Trophoblast cell (in vitro differentiated cells and primary cell): ENCODE data around the gene TOMM6.
A peak's percentile ranks its signal among the peaks of the same experiment; 100 is the strongest.
"Not testable (repeated sequence)": the region's sequence is repeated elsewhere in the genome, so short reads cannot be mapped to it uniquely, and the experiment has no call there.

Experiments used
- DNase-seq, 2 donors: peaks; one replicate each; pipeline ENCODE4 v3.0.0-alpha.2; 2016
- H2AFZ ChIP-seq: 2 replicates; pipeline ENCODE4 v1.6.1; 2013; ENCODE audit warnings: low read length, moderate library complexity, mild to moderate bottlenecking; ENCODE audit not compliant: insufficient read depth, poor library complexity
- H2AK5ac ChIP-seq: 2 replicates; pipeline ENCODE4 v1.6.1; 2013; ENCODE audit warnings: mild to moderate bottlenecking, low read length
- H2BK120ac ChIP-seq: 2 replicates; pipeline ENCODE4 v1.6.1; 2013; ENCODE audit warnings: low read length, mild to moderate bottlenecking, moderate library complexity; ENCODE audit not compliant: insufficient read depth, poor library complexity
- H2BK12ac ChIP-seq: 2 replicates; pipeline ENCODE4 v1.6.1; 2013; ENCODE audit warnings: mild to moderate bottlenecking, low read length, moderate library complexity
- H2BK5ac ChIP-seq: 2 replicates; pipeline ENCODE4 v1.6.1; 2013; ENCODE audit warnings: low read length, low read depth, moderate library complexity, mild to moderate bottlenecking; ENCODE audit not compliant: poor library complexity
- H3K14ac ChIP-seq: 2 replicates; pipeline ENCODE4 v1.6.1; 2013; ENCODE audit warnings: mild to moderate bottlenecking, low read length
- H3K18ac ChIP-seq: 2 replicates; pipeline ENCODE4 v1.6.1; 2013; ENCODE audit warnings: mild to moderate bottlenecking, low read length
- H3K23ac ChIP-seq: 2 replicates; pipeline ENCODE4 v1.6.1; 2013; ENCODE audit warnings: low read length
- H3K27ac ChIP-seq: 2 replicates; pipeline ENCODE4 v1.5.1; 2013; ENCODE audit warnings: low read depth, mild to moderate bottlenecking, inconsistent platforms, low read length, moderate library complexity
- H3K27me3 ChIP-seq: 2 replicates; pipeline ENCODE4 v1.6.1; 2013; ENCODE audit warnings: inconsistent platforms, mild to moderate bottlenecking, low read length, moderate library complexity; ENCODE audit not compliant: insufficient read depth
- H3K36me3 ChIP-seq, 2 experiments: 1 replicate in 1 of 2; 2 replicates in 1 of 2; pipeline ENCODE4 v1.6.1; 2013; ENCODE audit warnings: low read length in 2 of 2, mild to moderate bottlenecking in 2 of 2, moderate library complexity in 1 of 2; ENCODE audit not compliant: insufficient read depth in 2 of 2, control insufficient read depth in 1 of 2
- H3K4ac ChIP-seq: 2 replicates; pipeline ENCODE4 v1.6.1; 2013; ENCODE audit warnings: low read depth, mild to moderate bottlenecking, low read length, moderate library complexity
- H3K4me1 ChIP-seq, 2 experiments: 1 replicate in 1 of 2; 2 replicates in 1 of 2; pipeline ENCODE4 v1.6.1; 2013; ENCODE audit warnings: low read length in 2 of 2, mild to moderate bottlenecking in 2 of 2, moderate library complexity in 1 of 2; ENCODE audit not compliant: insufficient read depth in 2 of 2, control insufficient read depth in 1 of 2
- H3K4me2 ChIP-seq: 2 replicates; pipeline ENCODE4 v1.6.1; 2013; ENCODE audit warnings: inconsistent platforms, mild to moderate bottlenecking, low read length, moderate library complexity
- H3K4me3 ChIP-seq: 2 replicates; pipeline ENCODE4 v1.5.1; 2013; ENCODE audit warnings: mild to moderate bottlenecking, low read depth, low read length, inconsistent platforms
- H3K79me1 ChIP-seq: one replicate; pipeline ENCODE4 v1.6.1; 2013; ENCODE audit warnings: low read length
- H3K79me2 ChIP-seq: 2 replicates; pipeline ENCODE4 v1.6.1; 2013; ENCODE audit warnings: low read length, mild to moderate bottlenecking; ENCODE audit not compliant: control insufficient read depth, insufficient read depth, poor library complexity
- H3K9ac ChIP-seq: 2 replicates; pipeline ENCODE4 v1.6.1; 2013; ENCODE audit warnings: mild to moderate bottlenecking, low read length
- H3K9me3 ChIP-seq: 2 replicates; pipeline ENCODE4 v1.6.1; 2013; ENCODE audit warnings: low read depth, mild to moderate bottlenecking, control low read depth, inconsistent platforms, low read length; ENCODE audit not compliant: insufficient read depth
- H4K12ac ChIP-seq: 2 replicates; pipeline ENCODE4 v1.6.1; 2013; ENCODE audit warnings: low read depth, mild to moderate bottlenecking, low read length, moderate library complexity
- H4K8ac ChIP-seq: 2 replicates; pipeline ENCODE4 v1.6.1; 2013; ENCODE audit warnings: low read depth, mild to moderate bottlenecking, low read length, moderate library complexity
- H4K91ac ChIP-seq: one replicate; pipeline ENCODE4 v1.6.1; 2013; ENCODE audit warnings: low read depth, mild to moderate bottlenecking, low read length, moderate library complexity
- WGBS: extraction: QIAGEN DNeasy Blood & Tissue Kit; methylation state at CpG from one replicate; pipeline ENCODE4 v1.1.7; 2013; ENCODE audit warnings: missing lambda C conversion rate; ENCODE audit not compliant: insufficient read length, insufficient coverage; ENCODE audit errors: extremely low coverage; 5-methylcytosine and 5-hydroxymethylcytosine counted together

The TOMM6 gene

DNA sequence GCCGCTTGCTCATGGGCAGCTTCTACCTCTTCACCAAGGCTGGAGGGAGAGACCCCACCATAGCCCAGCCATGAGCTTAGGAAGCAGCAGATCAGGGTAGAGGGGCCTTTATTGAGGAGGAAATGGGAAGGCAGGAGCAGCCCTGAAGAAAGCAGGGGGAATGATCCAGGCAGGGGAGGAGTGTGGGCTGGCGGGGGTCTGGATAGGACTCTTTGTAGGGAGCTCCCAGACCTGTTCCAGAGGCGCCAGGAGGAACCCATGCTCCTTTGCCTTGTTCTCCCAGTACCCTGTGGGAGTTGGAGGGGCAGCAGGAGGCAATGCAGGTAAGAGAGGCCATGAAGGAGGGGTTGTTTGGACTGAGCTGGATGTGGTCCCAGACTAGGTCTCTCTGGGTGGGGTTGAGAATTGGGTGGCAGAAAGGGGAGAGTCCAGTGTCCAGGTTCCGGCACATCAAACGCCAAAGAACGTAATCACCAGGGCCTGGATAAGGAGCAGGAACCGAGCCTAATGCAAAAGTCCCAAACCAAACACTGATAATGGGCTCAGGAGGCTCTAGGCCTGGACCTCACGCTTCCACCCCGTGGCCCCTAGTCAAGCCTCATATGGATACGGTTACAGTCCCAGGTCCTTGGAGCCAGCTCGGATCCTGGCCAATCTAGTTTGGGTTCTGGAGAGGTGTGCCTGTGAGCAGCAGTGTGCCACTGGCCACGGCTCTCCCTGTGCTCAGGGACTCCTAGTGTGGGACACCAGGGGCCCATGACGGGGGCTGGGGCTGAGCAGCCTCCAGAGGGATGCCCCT, 28.2 kb upstream of the TOMM6 start:
- Histone ChIP-seq H3K4me2 (no peak overlapping the region), H4K91ac (peak overlapping the region; percentile 12), H3K18ac (peak overlapping the region; percentile 30), H3K79me2 (no peaks in the 10 kb centered on the region), H3K23ac (no peak overlapping the region), H2BK120ac (peak overlapping the region; percentile 60), H2BK5ac (peak overlapping the region; percentile 27), H2AK5ac (peak overlapping the region; percentile 74), H4K12ac (no peak overlapping the region), H2BK12ac (peak overlapping the region; percentile 75), H3K4ac (peak overlapping the region; percentile 16), H3K4me1 (peaks cover 28 to 30% of the 10 kb centered on the region in 2 experiments), H3K9me3 (peaks cover 4% of the 10 kb centered on the region), H4K8ac (peak overlapping the region; percentile 12), H2AFZ (no peak overlapping the region), H3K9ac (no peak overlapping the region), H3K4me3 (no peak overlapping the region), H3K36me3 (no peaks in the 10 kb centered on the region), H3K14ac (peak overlapping the region; percentile 29), H3K79me1 (peaks cover 14% of the 10 kb centered on the region), H3K27ac (peak overlapping the region; percentile 29), H3K27me3 (no peaks in the 10 kb centered on the region)
- no CpG with 5 or more reads among the region's 13 CpGs for WGBS
- DNase-seq, result no peak

DNA sequence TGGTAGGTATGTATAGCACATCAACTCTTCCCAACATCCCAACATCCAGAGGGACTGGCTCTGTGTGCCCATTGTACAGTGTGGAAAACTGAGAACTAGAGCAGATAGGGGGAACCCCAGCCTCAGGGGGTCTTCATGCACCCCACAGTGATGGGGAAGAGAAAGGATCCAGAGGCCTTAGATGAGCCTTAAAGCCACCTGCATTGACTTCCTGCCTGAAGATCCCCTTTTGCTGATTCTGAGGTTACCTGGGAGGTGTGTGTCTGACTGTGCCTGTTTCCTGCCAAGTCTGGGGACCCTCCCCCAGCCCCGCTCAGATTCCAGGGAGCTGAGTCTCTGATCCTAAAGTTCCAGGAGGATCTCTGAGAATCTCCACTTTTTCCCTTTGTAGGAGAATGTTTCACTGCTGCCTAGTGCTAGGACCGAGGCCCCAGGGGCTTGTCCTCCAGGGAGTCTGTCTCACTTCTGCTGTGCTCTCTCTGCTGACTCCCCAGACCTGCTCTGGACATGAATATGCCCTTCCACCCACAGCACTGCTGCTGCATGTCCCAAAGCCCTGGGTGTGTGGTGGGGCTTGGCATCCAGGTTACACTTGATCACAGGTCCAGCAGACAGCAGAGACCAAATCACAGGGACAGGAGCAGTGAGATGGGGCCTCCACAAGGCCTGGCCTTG, 27.5 kb upstream of the TOMM6 start:
- peaks cover 28 to 30% of the 10 kb centered on the region in 2 experiments for H3K4me1 ChIP-seq

GRCh38 chr6:41763470-41763869, 24.0 kb upstream of the TOMM6 start:
- Histone ChIP-seq H3K79me1 (peaks cover 28% of the 10 kb centered on the region), H2AK5ac (no peak overlapping the region), H2AFZ (no peak overlapping the region), H3K4me2 (no peak overlapping the region), H4K12ac (no peak overlapping the region), H3K4me1 (peaks cover 35 to 40% of the 10 kb centered on the region in 2 experiments), H2BK120ac (no peak overlapping the region), H4K91ac (no peak overlapping the region), H3K27me3 (no peaks in the 10 kb centered on the region), H4K8ac (no peak overlapping the region), H3K18ac (no peak overlapping the region), H2BK12ac (no peak overlapping the region), H3K14ac (no peak overlapping the region), H2BK5ac (no peak overlapping the region), H3K27ac (no peak overlapping the region), H3K79me2 (peaks cover 3% of the 10 kb centered on the region), H3K9me3 (peaks cover 1% of the 10 kb centered on the region), H3K23ac (no peak overlapping the region), H3K4me3 (peak overlapping the region; percentile 30), H3K36me3 (no peaks in the 10 kb centered on the region), H3K9ac (no peak overlapping the region), H3K4ac (no peak overlapping the region)
- DNase-seq, result no peak
- WGBS, result no CpG with 5 or more reads among the region's 2 CpGs

More for the DNA sequence above, 27.5 kb upstream of the TOMM6 start:
- no peak overlapping the region for H4K8ac ChIP-seq
- H4K91ac ChIP-seq, result peak overlapping the region; percentile 36
- no peak overlapping the region for H3K9ac ChIP-seq
- H3K18ac ChIP-seq, result peak overlapping the region; percentile 28
- H2BK120ac ChIP-seq, result peak overlapping the region; percentile 60
- no peak overlapping the region for H3K4ac ChIP-seq
- H2AFZ ChIP-seq, result no peak overlapping the region
- H3K4me3 ChIP-seq, result no peak overlapping the region
- no peak overlapping the region for H3K23ac ChIP-seq
- no peaks in the 10 kb centered on the region for H3K36me3 ChIP-seq
- no peaks in the 10 kb centered on the region for H3K79me2 ChIP-seq
- peak overlapping the region; percentile 75 for H2BK12ac ChIP-seq
- H3K27ac ChIP-seq, result peak overlapping the region; percentile 31
- peak overlapping the region; percentile 33 for H3K14ac ChIP-seq
- peak overlapping the region; percentile 5 for H2BK5ac ChIP-seq
- H3K4me2 ChIP-seq, result no peak overlapping the region
- H2AK5ac ChIP-seq, result no peak overlapping the region
- no CpG with 5 or more reads among the region's 2 CpGs for WGBS
- H3K9me3 ChIP-seq, result peaks cover 4% of the 10 kb centered on the region
- DNase-seq, result no peak
- no peaks in the 10 kb centered on the region for H3K27me3 ChIP-seq
- peaks cover 14% of the 10 kb centered on the region for H3K79me1 ChIP-seq
- no peak overlapping the region for H4K12ac ChIP-seq

- H2AFZ ChIP-seq, result not testable (repeated sequence)
These were observed 21.3 kb upstream of the TOMM6 start for GRCh38 chr6:41766043-41766664.

More at GRCh38 chr6:41766043-41766664, 21.3 kb upstream of the TOMM6 start:
- H2BK5ac ChIP-seq, H3K23ac ChIP-seq, H3K4me2 ChIP-seq, H3K79me2 ChIP-seq, H3K36me3 ChIP-seq, H2AK5ac ChIP-seq, H3K18ac ChIP-seq, H3K14ac ChIP-seq, H3K27me3 ChIP-seq, H4K8ac ChIP-seq, H4K12ac ChIP-seq, H2BK120ac ChIP-seq, H3K4me3 ChIP-seq, H3K9ac ChIP-seq, H3K9me3 ChIP-seq, H3K4ac ChIP-seq, DNase-seq: not testable (repeated sequence)
- no CpG with 5 or more reads among the region's 4 CpGs for WGBS
- H3K4me1 ChIP-seq, result peaks cover 25 to 30% of the 10 kb centered on the region in 2 experiments
- H2BK12ac ChIP-seq, result peak overlapping the region; percentile 6
- peaks cover 22% of the 10 kb centered on the region for H3K79me1 ChIP-seq
- peak overlapping the region; percentile 76 for H4K91ac ChIP-seq
- H3K27ac ChIP-seq, result peak overlapping the region; percentile 55
